ENCODE results near the gene GNPTG. TPM values are rescaled to one million over a fixed set of nuclear protein-coding genes. Genes with fewer than 3 reads are reported as not detected.

GNPTG gene
- polyA plus RNA-seq, 1 of the 3 experiments (the other 2 are of a cell fraction), result 113 TPM

DNA sequence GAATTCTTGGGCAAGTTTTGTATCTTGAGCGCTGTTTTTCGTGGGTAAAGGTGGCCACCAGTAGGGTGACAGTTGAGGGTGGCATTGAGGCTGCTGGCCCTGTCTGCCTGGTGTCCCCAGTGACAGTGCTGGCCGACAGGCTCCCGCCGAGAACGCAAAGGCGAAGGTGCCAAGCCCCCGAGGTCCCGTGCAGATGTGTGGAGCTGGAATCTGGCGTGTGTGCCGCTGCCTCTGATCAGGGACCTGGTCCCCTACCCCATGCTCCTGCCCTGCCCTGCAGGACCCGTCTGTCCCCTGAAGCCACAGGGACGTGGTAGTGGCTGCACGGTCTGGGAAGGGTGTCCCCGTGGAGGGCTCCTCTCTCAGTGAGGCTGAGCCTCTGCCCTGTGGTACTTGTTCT, 38.8 kb upstream of the GNPTG start:
- H3K4me1 ChIP-seq (ENCODE audit: control insufficient read depth in 1 of 2, insufficient read depth in 2 of 2, low read depth in 1 of 2, low read length in 1 of 2), result peaks cover 10 to 27% of the 10 kb centered on the region in 2 experiments; a peak in 2 of 4 replicates
- no peak overlapping the region for H3K27ac ChIP-seq (ENCODE audit: low read depth in 2 of 2, low read length in 1 of 2)
- H2AFZ ChIP-seq (ENCODE audit: low read depth), result no peak overlapping the region
- H3K9me2 ChIP-seq, result no peaks in the 10 kb centered on the region
- WGBS (ENCODE audit: low lambda C conversion rate), result 95% methylated on average over 8 of the region's 15 CpGs
- ChIA-PET CTCF (interaction anchor here (1.3 to 3.1 kb wide), 3 partner anchors 12 to 24 kb away, joined by 4 to 12 read pairs (median 7); no protein-coding TSS in a partner anchor), POLR2A (no interaction called here)
- H4K20me1 ChIP-seq (ENCODE audit: insufficient read depth), result peaks cover 79% of the 10 kb centered on the region
- no peak overlapping the region for H3K9ac ChIP-seq
- H3K9me3 ChIP-seq, result no peaks in the 10 kb centered on the region
- peaks cover 81% of the 10 kb centered on the region for H3K79me2 ChIP-seq (ENCODE audit: insufficient read depth)
- H3F3A ChIP-seq (replicated peaks; ENCODE audit: insufficient read depth), result no peaks in the 10 kb centered on the region
- H3K4me3 ChIP-seq (ENCODE audit: low read depth in 2 of 2, low read length in 1 of 2), result no peak overlapping the region
- H3K36me3 ChIP-seq (replicated peaks in 1 of 2; ENCODE audit: control insufficient read depth in 1 of 2, insufficient read depth in 2 of 2, low read length in 1 of 2), result peaks cover 17 to 53% of the 10 kb centered on the region in 2 experiments
- TF ChIP-seq, protein P1, sequence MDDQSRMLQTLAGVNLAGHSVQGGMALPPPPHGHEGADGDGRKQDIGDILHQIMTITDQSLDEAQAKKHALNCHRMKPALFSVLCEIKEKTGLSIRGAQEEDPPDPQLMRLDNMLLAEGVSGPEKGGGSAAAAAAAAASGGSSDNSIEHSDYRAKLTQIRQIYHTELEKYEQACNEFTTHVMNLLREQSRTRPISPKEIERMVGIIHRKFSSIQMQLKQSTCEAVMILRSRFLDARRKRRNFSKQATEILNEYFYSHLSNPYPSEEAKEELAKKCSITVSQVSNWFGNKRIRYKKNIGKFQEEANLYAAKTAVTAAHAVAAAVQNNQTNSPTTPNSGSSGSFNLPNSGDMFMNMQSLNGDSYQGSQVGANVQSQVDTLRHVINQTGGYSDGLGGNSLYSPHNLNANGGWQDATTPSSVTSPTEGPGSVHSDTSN (IDR thresholded peaks at IDR 0.05), result no peak
- TF ChIP-seq CHD2 (IDR thresholded peaks at IDR 0.05; ENCODE audit: low read length, partially characterized antibody) (no peak), GABPA (IDR thresholded peaks at IDR 0.05; ENCODE audit: low read depth) (no peak), RXRA (IDR thresholded peaks at IDR 0.05; ENCODE audit: borderline replicate concordance, low read depth) (no peak), RAD21 (IDR thresholded peaks at IDR 0.05; ENCODE audit: low read length) (no peak), TAF1 (IDR thresholded peaks at IDR 0.05; ENCODE audit: borderline replicate concordance, low read depth, low read length) (no peak)
- no peak overlapping the region; the same call in 1 of the 2 replicates for H3K4me2 ChIP-seq
- DNase-seq, result no peak
- no peaks in the 10 kb centered on the region for H3K27me3 ChIP-seq (ENCODE audit: insufficient read depth)

- Histone ChIP-seq H3K27ac (ENCODE audit: low read depth in 2 of 2, low read length in 1 of 2) (no peak overlapping the region), H4K20me1 (ENCODE audit: insufficient read depth) (peaks cover 89% of the 10 kb centered on the region), H3K4me3 (ENCODE audit: low read depth in 2 of 2, low read length in 1 of 2) (no peak overlapping the region), H3K4me2 (no peak overlapping the region), H3K4me1 (ENCODE audit: control insufficient read depth in 1 of 2, insufficient read depth in 2 of 2, low read depth in 1 of 2, low read length in 1 of 2) (peaks cover 10 to 25% of the 10 kb centered on the region in 2 experiments; a peak in 2 of 4 replicates), H3K9ac (no peak overlapping the region), H3K9me2 (no peaks in the 10 kb centered on the region), H3K36me3 (replicated peaks in 1 of 2; ENCODE audit: control insufficient read depth in 1 of 2, insufficient read depth in 2 of 2, low read length in 1 of 2) (peaks cover 21 to 62% of the 10 kb centered on the region in 2 experiments), H3K79me2 (ENCODE audit: insufficient read depth) (peaks cover 90% of the 10 kb centered on the region), H3K27me3 (ENCODE audit: insufficient read depth) (no peaks in the 10 kb centered on the region), H3F3A (replicated peaks; ENCODE audit: insufficient read depth) (no peaks in the 10 kb centered on the region), H3K9me3 (no peaks in the 10 kb centered on the region), H2AFZ (ENCODE audit: low read depth) (no peak overlapping the region)
- WGBS (ENCODE audit: low lambda C conversion rate), result 95% methylated on average over 29 of the region's 38 CpGs
- no peak for DNase-seq
- ChIA-PET POLR2A (interaction anchor here (1.4 kb wide), 1 partner anchor 18 kb away, joined by 4 read pairs; no protein-coding TSS in a partner anchor), CTCF (no interaction called here)
- TF ChIP-seq REST (IDR thresholded peaks at IDR 0.05; ENCODE audit: low read depth, low read length) (no peak), YY1 (IDR thresholded peaks at IDR 0.05; ENCODE audit: low read depth) (no peak), FOXJ3 (CRISPR knock-in tag; IDR thresholded peaks at IDR 0.05) (no peak), TEAD4 (IDR thresholded peaks at IDR 0.05; ENCODE audit: borderline replicate concordance, insufficient read depth) (no peak), FOSL2 (IDR thresholded peaks at IDR 0.05; ENCODE audit: borderline replicate concordance, low read depth) (no peak), ZBTB33 (IDR thresholded peaks at IDR 0.05; ENCODE audit: borderline replicate concordance, low read depth) (no peak)
- TF ChIP-seq, protein P2, sequence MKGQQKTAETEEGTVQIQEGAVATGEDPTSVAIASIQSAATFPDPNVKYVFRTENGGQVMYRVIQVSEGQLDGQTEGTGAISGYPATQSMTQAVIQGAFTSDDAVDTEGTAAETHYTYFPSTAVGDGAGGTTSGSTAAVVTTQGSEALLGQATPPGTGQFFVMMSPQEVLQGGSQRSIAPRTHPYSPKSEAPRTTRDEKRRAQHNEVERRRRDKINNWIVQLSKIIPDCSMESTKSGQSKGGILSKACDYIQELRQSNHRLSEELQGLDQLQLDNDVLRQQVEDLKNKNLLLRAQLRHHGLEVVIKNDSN (IDR thresholded peaks at IDR 0.05; ENCODE audit: borderline replicate concordance, low read depth), result no peak
- TF ChIP-seq, protein P3, sequence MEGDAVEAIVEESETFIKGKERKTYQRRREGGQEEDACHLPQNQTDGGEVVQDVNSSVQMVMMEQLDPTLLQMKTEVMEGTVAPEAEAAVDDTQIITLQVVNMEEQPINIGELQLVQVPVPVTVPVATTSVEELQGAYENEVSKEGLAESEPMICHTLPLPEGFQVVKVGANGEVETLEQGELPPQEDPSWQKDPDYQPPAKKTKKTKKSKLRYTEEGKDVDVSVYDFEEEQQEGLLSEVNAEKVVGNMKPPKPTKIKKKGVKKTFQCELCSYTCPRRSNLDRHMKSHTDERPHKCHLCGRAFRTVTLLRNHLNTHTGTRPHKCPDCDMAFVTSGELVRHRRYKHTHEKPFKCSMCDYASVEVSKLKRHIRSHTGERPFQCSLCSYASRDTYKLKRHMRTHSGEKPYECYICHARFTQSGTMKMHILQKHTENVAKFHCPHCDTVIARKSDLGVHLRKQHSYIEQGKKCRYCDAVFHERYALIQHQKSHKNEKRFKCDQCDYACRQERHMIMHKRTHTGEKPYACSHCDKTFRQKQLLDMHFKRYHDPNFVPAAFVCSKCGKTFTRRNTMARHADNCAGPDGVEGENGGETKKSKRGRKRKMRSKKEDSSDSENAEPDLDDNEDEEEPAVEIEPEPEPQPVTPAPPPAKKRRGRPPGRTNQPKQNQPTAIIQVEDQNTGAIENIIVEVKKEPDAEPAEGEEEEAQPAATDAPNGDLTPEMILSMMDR (IDR thresholded peaks at IDR 0.05), result no peak
These were observed 37.9 kb upstream of the GNPTG start for GRCh38 chr16:1313721-1314369.
